MM.1S (cell line): ENCODE data around the gene IGLON5.

Experiments used
- DNase-seq: peaks from one replicate; pipeline ENCODE4 v3.0.0-alpha.2; 2015
- H2AFZ ChIP-seq: fragments of 300-600 bp; sonication (generic); 2 replicates; pipeline ENCODE4 v1.6.0; 2016; ENCODE audit warnings: antibody characterized with exemption, low read length
- H3F3A ChIP-seq: fragments of 300-600 bp; sonication (generic); 2 replicates; pipeline ENCODE4 v1.6.1; 2016; ENCODE audit warnings: mild to moderate bottlenecking, antibody characterized with exemption, low read length, moderate library complexity, mixed read lengths; ENCODE audit not compliant: insufficient read depth
- H3K27ac ChIP-seq: fragments of 300-600 bp; sonication (generic); 2 replicates; pipeline ENCODE4 v1.5.1; 2016; ENCODE audit warnings: mild to moderate bottlenecking, low read length
- H3K27me3 ChIP-seq: fragments of 300-600 bp; sonication (generic); replicated peaks from 2 replicates; pipeline ENCODE4 v1.6.0; 2016; ENCODE audit warnings: low read length; ENCODE audit not compliant: insufficient read depth
- H3K36me3 ChIP-seq: fragments of 300-600 bp; sonication (generic); replicated peaks from 2 replicates; pipeline ENCODE4 v1.6.1; 2016; ENCODE audit warnings: mild to moderate bottlenecking, low read length, mixed read lengths; ENCODE audit not compliant: insufficient read depth
- H3K4me1 ChIP-seq: fragments of 300-600 bp; sonication (generic); 2 replicates; pipeline ENCODE4 v1.6.1; 2016; ENCODE audit warnings: low read length, mixed read lengths
- H3K4me2 ChIP-seq: fragments of 300-600 bp; sonication (generic); 2 replicates; pipeline ENCODE4 v1.6.0; 2016; ENCODE audit warnings: low read depth, low read length
- H3K4me3 ChIP-seq: fragments of 300-600 bp; sonication (generic); 2 replicates; pipeline ENCODE4 v1.5.1; 2016; ENCODE audit warnings: low read length, mixed read lengths
- H3K79me2 ChIP-seq: fragments of 300-600 bp; sonication (generic); 2 replicates; pipeline ENCODE4 v1.6.1; 2016; ENCODE audit warnings: mixed run types, low read length, mixed read lengths
- H3K9ac ChIP-seq: fragments of 300-600 bp; sonication (generic); 2 replicates; pipeline ENCODE4 v1.6.1; 2016; ENCODE audit warnings: low read length, mixed read lengths
- H3K9me2 ChIP-seq: fragments of 300-600 bp; sonication (generic); replicated peaks from 2 replicates; pipeline ENCODE4 v1.6.1; 2016; ENCODE audit warnings: mild to moderate bottlenecking, low read length, mixed read lengths; ENCODE audit not compliant: insufficient read depth
- H3K9me3 ChIP-seq: fragments of 300-600 bp; sonication (generic); replicated peaks from 2 replicates; pipeline ENCODE4 v1.6.1; 2016; ENCODE audit warnings: mild to moderate bottlenecking, low read length, mixed read lengths; ENCODE audit not compliant: insufficient read depth
- H4K20me1 ChIP-seq: fragments of 300-600 bp; sonication (generic); 2 replicates; pipeline ENCODE4 v1.6.1; 2016; ENCODE audit warnings: mild to moderate bottlenecking, low read length, moderate library complexity, mixed read lengths; ENCODE audit not compliant: insufficient read depth
- EZH2 ChIP-seq: fragments of 300-600 bp; sonication (generic); optimal IDR thresholded peaks from 2 replicates; pipeline ENCODE3; 2017; ENCODE audit warnings: low read depth, mild to moderate bottlenecking, antibody characterized with exemption, low read length, mixed read lengths
- EZH2phosphoT487 ChIP-seq: fragments of 300-600 bp; sonication (generic); IDR thresholded peaks from 2 replicates; pipeline ENCODE4 v1.6.1; 2018; ENCODE audit warnings: antibody characterized with exemption, low read length
- TF ChIP-seq, protein P1 (sequence below): fragments of 300-600 bp; sonication (generic); IDR thresholded peaks from 2 replicates; pipeline ENCODE4 v1.5.1; 2016; ENCODE audit warnings: antibody characterized with exemption, low read length, mixed read lengths

The IGLON5 gene

DNA sequence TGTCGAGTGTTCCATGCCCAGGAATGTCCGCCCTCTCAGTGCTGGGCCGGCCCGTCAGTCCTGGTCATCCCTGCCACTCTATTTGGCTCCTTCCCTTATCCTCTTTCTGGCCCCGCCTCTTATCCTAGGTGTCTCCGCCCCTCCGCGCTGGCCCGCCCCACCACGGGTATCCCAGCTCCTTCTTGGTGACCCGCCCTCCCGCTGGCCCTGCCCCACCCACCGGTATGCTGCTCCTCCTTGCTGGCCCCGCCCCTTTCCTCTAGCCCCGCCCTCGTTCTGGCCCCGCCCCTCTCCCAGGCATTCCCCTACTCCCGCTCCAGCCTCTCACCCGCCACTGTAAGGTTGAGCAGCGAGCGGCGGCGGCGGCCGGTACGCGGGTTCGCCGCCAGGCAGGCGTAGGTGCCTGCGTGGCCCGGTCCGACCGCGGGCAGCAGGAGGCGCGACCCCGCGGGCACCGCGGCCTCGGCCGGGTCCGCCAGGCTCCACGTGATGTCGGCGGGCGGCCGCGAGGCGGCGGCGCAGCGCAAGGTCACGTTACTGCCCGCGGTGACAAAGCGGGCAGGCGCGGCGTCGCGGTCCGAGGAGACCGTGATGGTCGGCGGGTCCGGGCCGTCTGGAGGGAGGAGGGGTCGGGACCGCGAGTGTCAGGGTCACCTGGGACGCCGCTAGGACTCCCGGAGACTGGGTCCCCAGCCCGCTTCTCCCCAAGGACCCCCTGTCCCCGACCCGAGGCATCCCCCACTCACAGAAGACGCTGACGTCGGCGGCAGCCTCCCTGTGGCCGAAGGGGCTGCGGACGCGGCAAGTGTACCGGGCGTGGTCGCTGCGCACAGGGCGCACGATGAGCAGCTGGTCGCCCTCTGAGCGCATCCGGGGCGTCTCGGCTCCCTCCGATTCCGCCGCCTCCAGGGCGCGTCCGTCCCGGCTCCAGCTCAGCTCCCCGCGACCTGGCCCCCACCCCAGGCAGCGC lies 28.5 kb downstream of the IGLON5 start:
- Histone ChIP-seq H3K36me3 (no peaks in the 10 kb centered on the region), H4K20me1 (no peaks in the 10 kb centered on the region), H3K27ac (no peak overlapping the region), H3K4me1 (no peaks in the 10 kb centered on the region), H3K27me3 (no peaks in the 10 kb centered on the region), H3F3A (no peaks in the 10 kb centered on the region), H3K9me3 (no peaks in the 10 kb centered on the region), H2AFZ (no peak overlapping the region), H3K9ac (no peak overlapping the region), H3K4me3 (no peak overlapping the region), H3K9me2 (no peaks in the 10 kb centered on the region), H3K79me2 (no peaks in the 10 kb centered on the region), H3K4me2 (no peak overlapping the region)
- TF ChIP-seq EZH2 (no peak), EZH2phosphoT487 (no peak)
- TF ChIP-seq, protein P1, sequence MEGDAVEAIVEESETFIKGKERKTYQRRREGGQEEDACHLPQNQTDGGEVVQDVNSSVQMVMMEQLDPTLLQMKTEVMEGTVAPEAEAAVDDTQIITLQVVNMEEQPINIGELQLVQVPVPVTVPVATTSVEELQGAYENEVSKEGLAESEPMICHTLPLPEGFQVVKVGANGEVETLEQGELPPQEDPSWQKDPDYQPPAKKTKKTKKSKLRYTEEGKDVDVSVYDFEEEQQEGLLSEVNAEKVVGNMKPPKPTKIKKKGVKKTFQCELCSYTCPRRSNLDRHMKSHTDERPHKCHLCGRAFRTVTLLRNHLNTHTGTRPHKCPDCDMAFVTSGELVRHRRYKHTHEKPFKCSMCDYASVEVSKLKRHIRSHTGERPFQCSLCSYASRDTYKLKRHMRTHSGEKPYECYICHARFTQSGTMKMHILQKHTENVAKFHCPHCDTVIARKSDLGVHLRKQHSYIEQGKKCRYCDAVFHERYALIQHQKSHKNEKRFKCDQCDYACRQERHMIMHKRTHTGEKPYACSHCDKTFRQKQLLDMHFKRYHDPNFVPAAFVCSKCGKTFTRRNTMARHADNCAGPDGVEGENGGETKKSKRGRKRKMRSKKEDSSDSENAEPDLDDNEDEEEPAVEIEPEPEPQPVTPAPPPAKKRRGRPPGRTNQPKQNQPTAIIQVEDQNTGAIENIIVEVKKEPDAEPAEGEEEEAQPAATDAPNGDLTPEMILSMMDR, result no peak
- DNase-seq, result no peak

DNA sequence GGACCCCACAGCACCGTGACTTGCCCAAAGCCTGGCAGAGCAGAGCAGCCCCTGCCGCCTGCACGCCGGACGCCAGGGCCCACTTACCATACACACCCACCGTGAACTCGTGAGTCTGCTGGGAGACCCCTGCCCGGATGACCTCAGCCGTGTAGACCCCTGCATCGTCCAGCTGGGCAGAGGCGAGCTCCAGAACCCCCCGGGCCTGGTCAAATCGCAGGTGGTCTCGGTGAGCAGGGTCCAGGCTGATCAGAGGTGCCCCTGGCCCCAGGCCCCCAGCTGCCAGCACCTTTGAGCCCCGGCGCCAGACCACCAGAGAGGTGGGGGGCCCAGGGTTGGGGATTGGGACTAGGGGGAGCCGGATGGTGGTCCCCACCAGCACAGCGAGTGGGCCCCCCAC lies 29.6 kb downstream of the IGLON5 start:
- TF ChIP-seq EZH2phosphoT487, result no peak
- TF ChIP-seq EZH2, result no peak
- H3K9me2 ChIP-seq, result no peaks in the 10 kb centered on the region
- no peaks in the 10 kb centered on the region for H3K79me2 ChIP-seq
- no peak overlapping the region for H3K27ac ChIP-seq
- H3K4me1 ChIP-seq, result no peaks in the 10 kb centered on the region
- no peak overlapping the region for H3K9ac ChIP-seq
- H3K9me3 ChIP-seq, result no peaks in the 10 kb centered on the region
- H3K27me3 ChIP-seq, result no peaks in the 10 kb centered on the region
- H3K4me3 ChIP-seq, result no peak overlapping the region
- no peaks in the 10 kb centered on the region for H4K20me1 ChIP-seq
- H3K36me3 ChIP-seq, result no peaks in the 10 kb centered on the region
- no peak overlapping the region for H2AFZ ChIP-seq
- H3F3A ChIP-seq, result no peaks in the 10 kb centered on the region
- DNase-seq, result no peak
- no peak overlapping the region for H3K4me2 ChIP-seq

DNA sequence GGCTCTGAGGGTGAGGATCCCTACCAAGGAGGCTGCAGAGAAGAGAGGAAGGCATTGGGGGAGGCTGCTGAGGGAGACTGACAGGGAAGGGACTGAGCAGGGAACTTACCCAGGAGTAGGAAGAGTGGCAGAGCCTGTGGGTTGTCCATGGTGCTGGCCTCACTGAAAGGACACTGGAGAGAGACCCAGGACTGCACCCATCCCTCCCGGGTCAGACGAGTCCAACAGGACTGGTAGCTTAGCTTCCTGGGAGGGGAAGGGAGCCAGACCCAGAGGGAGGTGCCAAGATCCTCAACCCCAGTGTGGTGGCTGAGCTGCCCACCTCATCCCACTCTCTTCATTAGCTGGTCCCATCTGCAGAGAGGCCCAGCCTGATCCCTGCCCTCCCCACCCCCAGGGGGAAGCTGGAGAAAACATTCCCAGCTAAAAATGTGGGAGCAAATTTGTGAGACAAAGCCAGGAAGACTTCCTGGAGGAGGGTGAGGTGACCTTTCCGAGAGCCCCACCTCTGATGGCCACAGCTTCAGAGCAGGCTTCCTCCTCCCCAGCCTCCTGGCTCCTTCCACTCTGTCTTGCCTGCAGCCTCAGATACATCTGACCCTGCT lies 30.6 kb downstream of the IGLON5 start, which contains the start of gene VSIG10L:
TSS of gene VSIG10L (minus strand) at position 164 of the 605 bp plus-strand sequence. CDS start at position 149, 15 bp downstream.
- no peak within 1 kb of the TSS for H3K4me2 ChIP-seq
- H3F3A ChIP-seq, result no peaks in the 10 kb centered on the region

More for the DNA sequence above, 30.6 kb downstream of the IGLON5 start, which contains the start of gene VSIG10L:
- no peaks in the 10 kb centered on the region for H4K20me1 ChIP-seq
- H3K9me3 ChIP-seq, result no peaks in the 10 kb centered on the region
- no peak for TF ChIP-seq EZH2
- TF ChIP-seq EZH2phosphoT487, result no peak
- TF ChIP-seq, protein P1, result no peak
- no peak within 1 kb of the TSS for H3K4me3 ChIP-seq
- H3K9ac ChIP-seq, result no peak within 1 kb of the TSS
- no peaks in the 10 kb centered on the region for H3K9me2 ChIP-seq
- no peaks in the 10 kb centered on the region for H3K27me3 ChIP-seq
- H3K4me1 ChIP-seq, result no peaks in the 10 kb centered on the region
- no peaks in the 10 kb centered on the region for H3K36me3 ChIP-seq
- H3K27ac ChIP-seq, result no peak within 1 kb of the TSS
- no peak within 1 kb of the TSS for H2AFZ ChIP-seq
- DNase-seq, result no peak
- no peaks in the 10 kb centered on the region for H3K79me2 ChIP-seq
